Measurements from ENCODE around the gene SEMA6D. TPM values are rescaled to one million over a fixed set of nuclear protein-coding genes. Genes with fewer than 3 reads are reported as not detected.

Gene SEMA6D
- total RNA-seq, 1 donor from 2014 or later = 42.8 TPM

DNA sequence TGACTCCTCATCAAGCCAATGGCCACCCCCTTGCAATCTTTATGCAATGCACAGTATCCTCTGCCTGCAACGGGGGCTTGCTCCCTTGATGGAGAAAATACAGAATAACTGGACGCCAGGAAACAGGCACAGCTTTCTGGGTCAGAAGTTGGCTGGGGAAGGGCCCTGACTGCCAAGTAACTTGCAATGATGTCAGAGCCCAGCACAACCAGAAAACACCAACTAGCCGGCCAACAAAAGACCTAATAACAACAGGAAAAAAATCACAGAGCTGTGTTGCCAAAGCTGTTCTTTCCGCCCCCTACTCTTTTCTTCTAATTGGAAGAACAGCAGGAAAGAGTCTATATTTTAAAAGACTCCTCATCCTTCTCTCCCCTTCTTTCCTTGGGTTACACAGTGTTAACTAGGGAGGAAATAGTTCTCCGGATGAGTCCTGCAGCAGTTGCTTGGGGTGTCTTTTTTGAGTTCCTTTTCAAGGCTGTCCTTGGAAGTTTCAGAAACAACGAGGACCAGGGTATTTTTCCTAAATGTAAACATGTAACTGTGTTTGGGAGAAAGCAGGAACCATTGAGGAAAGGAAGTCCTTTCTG, 1.4 kb upstream of the SEMA6D start:
- intact Hi-C loops (cut with DNase I) = no loop called here
- ATAC-seq = peak; percentile 38
- no peak for DNase-seq (ENCODE audit: low spot score)

DNA sequence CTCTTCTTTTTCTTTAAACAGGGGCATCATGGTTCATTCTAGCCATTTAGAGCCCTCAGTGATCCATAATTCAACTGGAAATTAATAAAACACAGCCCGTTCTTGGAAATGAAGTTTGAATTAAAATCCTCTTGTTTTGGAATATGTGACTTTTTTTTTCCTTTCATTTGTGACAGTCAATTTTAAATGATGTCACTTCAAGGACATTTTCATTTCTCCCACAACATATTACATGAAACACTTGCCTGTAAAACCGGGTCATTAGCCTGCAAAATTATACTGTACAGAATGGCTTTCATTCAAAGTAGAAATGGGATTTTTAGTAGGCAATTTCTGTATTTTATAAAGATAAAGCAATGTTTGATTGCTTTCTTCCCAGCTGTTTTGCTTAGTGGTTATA, 789 bp upstream of the SEMA6D start:
- intact Hi-C loops (cut with DNase I) = no loop called here
- ATAC-seq = no peak
- no peak for DNase-seq (ENCODE audit: low spot score)

GRCh38 chr15:47718497-47719437, 1.5 kb downstream of the SEMA6D start:
- ATAC-seq (peak; percentile 46), DNase-seq (ENCODE audit: low spot score) (peak; percentile 63)
- intact Hi-C loops (cut with DNase I) = no loop called here

DNA sequence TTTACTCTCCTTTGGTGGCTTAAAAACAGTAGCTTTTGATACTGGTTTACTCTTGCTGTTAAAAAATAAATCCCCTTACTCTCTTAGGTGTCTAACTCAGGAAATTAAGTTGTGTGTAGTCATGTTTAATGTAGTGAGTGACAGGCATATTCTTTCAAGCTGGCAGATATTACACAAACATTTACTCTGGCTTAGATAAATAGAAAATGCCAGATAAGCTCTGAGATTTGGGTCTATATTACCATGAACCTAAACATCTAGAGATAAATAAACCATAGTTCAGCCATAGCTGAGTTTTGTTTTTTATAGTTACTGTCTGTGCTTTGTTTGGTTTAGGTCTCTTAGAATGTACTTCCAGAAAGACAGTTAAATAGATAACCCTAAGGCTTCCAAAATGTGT, 2.4 kb downstream of the SEMA6D start:
- no peak for ATAC-seq
- intact Hi-C loops (cut with DNase I) = no loop called here
- DNase-seq (ENCODE audit: low spot score) = no peak

- intact Hi-C loops (cut with DNase I) = no loop called here
- DNase-seq (ENCODE audit: low spot score) = no peak
- ATAC-seq = no peak
These were observed 3.2 kb downstream of the SEMA6D start for GRCh38 chr15:47720555-47720954.

- ATAC-seq = no peak
- intact Hi-C loops (cut with DNase I) = no loop called here
- DNase-seq (ENCODE audit: low spot score) = no peak
These were observed 4.4 kb downstream of the SEMA6D start for GRCh38 chr15:47721676-47722075.

DNA sequence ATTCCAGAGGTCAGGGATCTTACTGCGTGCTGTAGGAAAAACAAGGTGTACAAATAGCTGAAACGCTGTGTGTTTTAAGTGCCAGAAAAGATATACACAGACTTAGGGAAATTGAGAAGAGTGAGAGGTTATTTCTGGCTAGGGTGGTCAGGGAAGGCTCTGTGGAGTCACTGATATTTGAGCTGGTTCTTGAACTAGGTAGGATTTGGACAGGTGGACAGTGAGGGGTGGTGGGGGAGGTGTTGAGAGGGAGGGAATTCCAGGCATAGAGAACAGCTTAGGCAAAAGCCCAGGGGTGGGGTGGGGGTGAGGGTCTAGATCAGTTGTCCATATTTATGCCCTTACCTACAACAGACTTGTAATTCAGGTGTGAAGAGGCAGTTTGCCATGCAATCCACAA, 7.0 kb downstream of the SEMA6D start:
- intact Hi-C loops (cut with DNase I) = no loop called here
- DNase-seq (ENCODE audit: low spot score) (no peak), ATAC-seq (no peak)

- intact Hi-C loops (cut with DNase I) = no loop called here
- no peak for ATAC-seq
- DNase-seq (ENCODE audit: low spot score) = no peak
These were observed 7.7 kb downstream of the SEMA6D start for GRCh38 chr15:47725051-47725450.

- DNase-seq (ENCODE audit: low spot score) = no peak
- no peak for ATAC-seq
- intact Hi-C loops (cut with DNase I) = no loop called here
These were observed 8.6 kb downstream of the SEMA6D start for GRCh38 chr15:47725906-47726305.

- DNase-seq (ENCODE audit: low spot score) (no peak), ATAC-seq (no peak)
These were observed 9.1 kb downstream of the SEMA6D start for GRCh38 chr15:47726399-47726823.

DNA sequence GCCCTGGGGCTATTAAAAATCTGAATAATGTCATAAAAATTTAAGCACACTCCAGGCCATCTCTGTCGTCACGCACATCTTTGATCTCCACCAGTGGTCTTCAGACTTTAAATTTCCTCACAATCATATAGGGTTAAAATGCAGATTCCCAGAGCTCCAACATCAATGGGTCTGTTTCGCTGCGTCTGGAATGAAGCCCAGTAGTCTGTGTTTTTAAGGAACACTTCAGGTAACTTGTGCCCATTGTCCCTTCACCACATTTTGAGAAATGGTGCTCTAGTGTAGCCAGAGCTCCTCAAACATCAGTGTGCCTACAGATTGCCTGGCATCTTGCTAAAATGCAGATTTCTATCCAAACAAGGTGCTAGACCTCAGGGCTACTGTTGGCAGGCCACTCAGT, 9.8 kb downstream of the SEMA6D start:
- DNase-seq (ENCODE audit: low spot score) (no peak), ATAC-seq (no peak)
- intact Hi-C loops (cut with DNase I) = no loop called here

More at GRCh38 chr15:47726399-47726823, 9.1 kb downstream of the SEMA6D start:
- intact Hi-C loops (cut with DNase I) = no loop called here

DNA sequence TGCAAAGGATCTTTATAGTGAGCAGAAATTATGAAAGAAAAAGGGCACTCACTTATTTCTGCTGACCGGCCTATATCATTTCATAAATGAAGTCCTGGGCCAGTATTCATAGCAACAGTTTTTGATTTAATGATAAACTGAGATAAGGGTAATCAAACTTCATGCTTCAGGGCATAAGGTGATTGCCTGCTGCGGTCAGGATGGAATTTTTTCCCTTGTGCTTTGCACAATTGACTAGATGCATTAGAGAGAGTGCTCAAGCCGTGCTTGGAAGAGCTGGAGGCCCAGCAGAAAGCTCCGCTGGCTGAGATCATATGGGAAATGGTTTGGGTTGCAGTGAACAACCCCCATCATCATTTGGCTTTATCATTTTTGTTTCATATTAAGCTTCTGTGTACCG, 10.4 kb downstream of the SEMA6D start:
- DNase-seq (ENCODE audit: low spot score) (no peak), ATAC-seq (no peak)
- intact Hi-C loops (cut with DNase I) = no loop called here

- intact Hi-C loops (cut with DNase I) = no loop called here
- ATAC-seq = no peak
- no peak for DNase-seq (ENCODE audit: low spot score)
These were observed 11.1 kb downstream of the SEMA6D start for GRCh38 chr15:47728426-47728825.

DNA sequence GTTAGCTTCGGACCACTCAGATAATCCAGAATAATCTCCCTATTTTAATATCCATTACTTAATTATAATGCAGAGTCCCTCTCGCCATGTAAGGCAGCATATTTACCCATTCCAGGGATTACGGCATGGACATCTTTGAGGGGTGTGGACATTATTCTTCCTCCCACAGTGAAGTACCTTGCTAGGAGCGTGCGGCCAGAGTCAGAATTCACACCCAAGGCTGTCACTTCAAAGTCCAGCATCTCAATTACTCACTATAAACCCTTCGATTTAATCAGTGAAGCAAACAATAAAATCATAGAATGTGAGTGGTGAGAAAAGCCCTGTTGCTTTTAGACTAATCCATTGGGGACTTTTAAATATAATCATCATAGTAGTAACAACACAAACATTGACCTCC, 11.6 kb downstream of the SEMA6D start:
- ATAC-seq (no peak), DNase-seq (ENCODE audit: low spot score) (no peak)
- intact Hi-C loops (cut with DNase I) = no loop called here

DNA sequence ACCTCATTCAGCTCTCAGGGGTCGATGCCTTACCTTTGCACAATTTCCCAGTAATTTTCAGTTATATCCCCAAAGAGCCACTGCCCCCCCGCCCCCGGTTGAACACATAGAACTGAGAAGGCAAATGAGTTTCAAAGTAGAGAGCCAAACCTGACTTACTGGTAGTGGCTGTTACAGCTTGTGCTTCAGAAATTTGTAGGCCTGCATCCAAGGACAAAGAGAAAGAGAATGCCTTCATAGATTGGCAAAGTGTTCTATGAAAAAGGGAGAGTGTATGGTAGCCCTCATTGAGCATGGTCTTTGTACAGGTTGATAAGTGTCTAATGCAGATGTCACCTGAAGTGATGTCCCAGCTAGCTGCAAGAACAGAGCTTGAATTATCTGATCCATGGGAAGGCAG, 13.9 kb downstream of the SEMA6D start:
- no peak for ATAC-seq
- no peak for DNase-seq (ENCODE audit: low spot score)
- intact Hi-C loops (cut with DNase I) = no loop called here

DNA sequence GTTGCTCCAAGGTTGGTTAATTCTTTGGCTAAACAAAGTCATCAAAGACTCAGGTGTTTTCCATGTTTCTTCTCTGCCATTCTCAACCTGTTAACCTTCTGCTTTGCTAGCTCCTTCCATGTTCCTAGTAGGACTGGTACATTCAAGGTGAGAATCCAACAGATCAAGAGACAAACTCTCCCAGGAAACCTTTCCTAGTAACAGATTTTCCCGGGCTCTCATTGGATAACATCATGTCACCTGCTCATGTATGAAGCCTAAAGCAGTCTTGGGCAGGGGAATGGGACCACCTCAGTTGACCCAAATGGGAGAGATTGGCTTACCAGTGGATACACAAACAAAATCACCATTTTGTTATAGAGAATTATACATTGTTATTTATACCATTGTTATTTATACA, 14.9 kb downstream of the SEMA6D start:
- ATAC-seq = no peak
- intact Hi-C loops (cut with DNase I) = no loop called here
- no peak for DNase-seq (ENCODE audit: low spot score)

DNA sequence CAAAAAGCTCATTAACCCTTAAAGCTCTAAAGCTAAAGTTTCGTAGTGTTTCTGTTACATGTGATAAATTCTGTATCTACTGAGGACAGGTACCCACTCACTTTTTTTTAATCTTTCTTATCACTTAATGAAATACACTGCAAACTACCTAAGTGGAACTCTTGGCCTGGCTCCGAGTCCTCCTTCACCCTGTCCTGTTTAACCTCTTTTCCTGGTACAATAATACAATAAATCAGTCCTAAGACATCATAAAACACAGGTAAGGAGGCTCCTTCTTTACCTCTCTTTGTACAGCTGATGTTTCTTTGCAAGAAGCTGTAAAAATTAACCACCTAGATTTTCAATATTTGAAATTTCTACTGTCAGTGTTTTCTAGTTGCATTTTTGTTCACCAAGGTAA, 15.8 kb downstream of the SEMA6D start:
- DNase-seq (ENCODE audit: low spot score) (no peak), ATAC-seq (no peak)
- intact Hi-C loops (cut with DNase I) = no loop called here

DNA sequence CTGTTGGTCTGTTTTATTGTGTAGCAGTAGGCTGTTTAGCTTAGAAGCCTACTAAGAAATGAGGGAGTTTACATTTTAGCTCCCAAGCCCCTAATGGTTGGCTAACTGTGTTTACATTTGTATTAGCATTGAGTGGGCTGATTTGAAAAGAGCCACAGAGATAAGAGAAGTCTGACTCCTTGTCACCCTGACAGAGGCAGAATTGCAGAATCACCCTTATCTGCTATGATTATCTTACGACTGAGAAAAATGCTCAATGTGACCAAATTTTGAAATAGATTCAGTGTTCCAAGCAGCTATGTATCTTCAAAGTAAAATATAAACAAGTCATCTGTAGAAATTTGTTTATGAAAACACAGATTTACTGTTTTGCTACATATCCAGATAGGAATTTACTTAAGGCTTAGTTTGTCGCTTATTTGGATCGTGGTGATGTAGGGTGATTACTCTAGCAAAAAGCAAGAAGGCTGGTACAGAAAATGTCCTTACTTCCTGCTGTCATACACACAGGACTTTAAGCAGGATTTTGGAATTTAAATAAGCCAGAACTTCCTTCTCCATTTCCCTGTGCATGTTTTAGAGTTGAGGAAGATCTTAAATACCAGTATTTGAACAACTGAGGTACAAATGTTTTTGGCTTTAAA, 19.0 kb downstream of the SEMA6D start:
- ATAC-seq (no peak), DNase-seq (ENCODE audit: low spot score) (no peak)
- intact Hi-C loops (cut with DNase I) = no loop called here

DNA sequence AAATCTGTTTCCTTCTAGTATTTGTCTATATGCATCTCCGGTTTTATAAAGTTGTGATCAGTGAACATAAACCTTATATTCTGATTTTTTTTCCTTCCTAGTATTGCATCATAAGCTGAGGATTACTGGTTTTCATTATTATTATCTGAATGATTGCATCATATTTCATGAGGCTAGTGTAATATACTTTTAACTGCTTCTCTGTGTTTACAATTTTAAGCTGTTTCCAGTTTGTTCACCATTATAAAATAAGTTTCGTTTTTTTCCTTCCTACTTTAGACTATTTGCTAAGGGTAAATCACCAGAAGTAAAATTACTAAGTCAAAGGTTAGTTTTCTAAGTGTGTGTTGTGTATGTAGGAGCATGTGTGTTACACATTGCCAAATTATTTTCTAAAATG, 20.2 kb downstream of the SEMA6D start:
- intact Hi-C loops (cut with DNase I) = no loop called here
- DNase-seq (ENCODE audit: low spot score) = no peak
- ATAC-seq = no peak

Data from sciatic nerve (tissue), 2 donors.